Measurements from ENCODE around the gene NQO1. TPM values are rescaled to one million over a fixed set of nuclear protein-coding genes. Genes with fewer than 3 reads are reported as not detected.

Gene NQO1
- total RNA-seq, 3 donors from 2014 or later (not counting 1 experiment from before 2014, with no cell fraction given), result 4.0 to 4.8 (median 4.5) TPM

DNA sequence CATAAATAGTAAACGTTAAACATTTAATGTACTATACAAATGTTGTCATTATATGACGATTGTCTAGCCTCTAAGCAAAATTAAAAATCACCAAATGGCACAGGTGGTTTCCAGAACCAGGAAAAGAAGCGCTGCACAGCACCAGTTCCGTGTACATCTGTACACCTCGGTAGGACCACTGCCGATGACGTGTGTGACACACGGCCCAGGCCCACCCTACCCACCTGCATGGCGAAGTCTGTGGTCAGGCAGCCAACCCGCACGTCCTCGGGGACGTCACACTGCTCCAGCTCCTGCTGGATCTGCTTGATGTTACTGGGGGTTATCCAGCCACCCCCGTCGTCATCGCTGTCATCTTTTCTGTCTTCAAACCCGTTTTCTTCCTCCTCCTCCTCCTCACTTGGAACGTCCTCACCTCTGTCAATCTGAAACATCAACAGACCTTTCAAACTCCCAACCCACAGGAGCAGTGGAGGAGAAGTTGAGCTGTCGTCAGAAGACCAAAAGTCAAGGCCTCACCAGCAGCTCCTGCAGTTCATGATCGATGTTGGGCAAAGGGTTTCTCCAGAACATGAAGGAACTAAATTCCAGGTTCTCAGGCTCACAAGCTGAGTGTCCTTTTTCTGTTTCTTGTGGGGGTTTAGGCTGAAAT, 22.5 kb upstream of the NQO1 start:
- H3K4me3 ChIP-seq (ENCODE audit: low read length), result no peak overlapping the region
- H3K4me1 ChIP-seq (ENCODE audit: control insufficient read depth, insufficient read depth, low read length), result peaks cover 3% of the 10 kb centered on the region
- DNase-seq, result no peak
- H3K27ac ChIP-seq (ENCODE audit: low read length), result no peak overlapping the region
- peaks cover 9% of the 10 kb centered on the region for H3K36me3 Mint-ChIP-seq
- peaks cover 1 to 21% of the 10 kb centered on the region in 2 donors for H3K4me1 Mint-ChIP-seq
- H3K4me3 Mint-ChIP-seq, result no peak overlapping the region
- no peak for ATAC-seq
- 93% methylated on average over 16 of the region's 20 CpGs for WGBS (ENCODE audit: insufficient coverage)
- H3K9me3 Mint-ChIP-seq, result no peaks in the 10 kb centered on the region
- no peaks in the 10 kb centered on the region for H3K9me3 ChIP-seq (ENCODE audit: control insufficient read depth, insufficient read depth, low read length)
- peaks cover 65% of the 10 kb centered on the region for H3K36me3 ChIP-seq (ENCODE audit: control insufficient read depth, insufficient read depth, low read length)
- TF ChIP-seq, protein P1, sequence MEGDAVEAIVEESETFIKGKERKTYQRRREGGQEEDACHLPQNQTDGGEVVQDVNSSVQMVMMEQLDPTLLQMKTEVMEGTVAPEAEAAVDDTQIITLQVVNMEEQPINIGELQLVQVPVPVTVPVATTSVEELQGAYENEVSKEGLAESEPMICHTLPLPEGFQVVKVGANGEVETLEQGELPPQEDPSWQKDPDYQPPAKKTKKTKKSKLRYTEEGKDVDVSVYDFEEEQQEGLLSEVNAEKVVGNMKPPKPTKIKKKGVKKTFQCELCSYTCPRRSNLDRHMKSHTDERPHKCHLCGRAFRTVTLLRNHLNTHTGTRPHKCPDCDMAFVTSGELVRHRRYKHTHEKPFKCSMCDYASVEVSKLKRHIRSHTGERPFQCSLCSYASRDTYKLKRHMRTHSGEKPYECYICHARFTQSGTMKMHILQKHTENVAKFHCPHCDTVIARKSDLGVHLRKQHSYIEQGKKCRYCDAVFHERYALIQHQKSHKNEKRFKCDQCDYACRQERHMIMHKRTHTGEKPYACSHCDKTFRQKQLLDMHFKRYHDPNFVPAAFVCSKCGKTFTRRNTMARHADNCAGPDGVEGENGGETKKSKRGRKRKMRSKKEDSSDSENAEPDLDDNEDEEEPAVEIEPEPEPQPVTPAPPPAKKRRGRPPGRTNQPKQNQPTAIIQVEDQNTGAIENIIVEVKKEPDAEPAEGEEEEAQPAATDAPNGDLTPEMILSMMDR (IDR thresholded peaks at IDR 0.05), result no peak
- intact Hi-C loops (cut with micrococcal nuclease), result no loop called here
- no peaks in the 10 kb centered on the region for H3K27me3 Mint-ChIP-seq (ENCODE audit: low read depth in 2 of 2)
- no peak overlapping the region for H3K27ac Mint-ChIP-seq
- no peaks in the 10 kb centered on the region for H3K27me3 ChIP-seq (ENCODE audit: control insufficient read depth, insufficient read depth, low read length)

DNA sequence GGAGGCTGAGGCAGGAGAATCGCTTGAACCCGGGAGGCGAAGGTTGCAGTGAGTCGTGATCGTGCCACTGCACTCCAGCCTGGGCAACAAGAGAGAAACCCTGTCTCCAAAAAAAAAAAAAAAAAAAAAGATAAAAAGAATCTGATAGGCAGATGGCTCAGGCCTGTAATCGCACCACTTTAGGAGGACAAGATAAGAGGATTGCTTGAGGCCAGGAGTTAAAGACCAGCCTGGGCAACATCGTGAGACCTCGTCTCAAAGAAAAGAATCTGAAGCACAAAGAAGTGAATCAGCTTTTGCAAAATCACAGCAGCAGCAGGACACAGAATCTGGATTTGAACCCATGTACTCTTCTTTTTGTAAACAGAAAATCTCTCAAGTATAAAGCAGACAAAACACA, 20.8 kb upstream of the NQO1 start:
- Histone ChIP-seq H3K27me3 (ENCODE audit: control insufficient read depth, insufficient read depth, low read length) (no peaks in the 10 kb centered on the region), H3K4me3 (ENCODE audit: low read length) (no peak overlapping the region), H3K4me1 (ENCODE audit: control insufficient read depth, insufficient read depth, low read length) (no peaks in the 10 kb centered on the region), H3K9me3 (ENCODE audit: control insufficient read depth, insufficient read depth, low read length) (no peaks in the 10 kb centered on the region), H3K27ac (ENCODE audit: low read length) (no peak overlapping the region), H3K36me3 (ENCODE audit: control insufficient read depth, insufficient read depth, low read length) (peaks cover 80% of the 10 kb centered on the region)
- TF ChIP-seq, protein P1 (IDR thresholded peaks at IDR 0.05), result no peak
- H3K4me3 Mint-ChIP-seq, result no peak overlapping the region
- H3K27ac Mint-ChIP-seq, result no peak overlapping the region
- no peaks in the 10 kb centered on the region for H3K27me3 Mint-ChIP-seq (ENCODE audit: low read depth in 2 of 2)
- ATAC-seq, result no peak
- intact Hi-C loops (cut with micrococcal nuclease), result no loop called here
- WGBS (ENCODE audit: insufficient coverage), result 93% methylated on average over 8 of the region's 8 CpGs
- H3K4me1 Mint-ChIP-seq, result peaks cover 0 to 10% of the 10 kb centered on the region in 2 donors
- peaks cover 9% of the 10 kb centered on the region for H3K36me3 Mint-ChIP-seq
- no peaks in the 10 kb centered on the region for H3K9me3 Mint-ChIP-seq
- no peak for DNase-seq

DNA sequence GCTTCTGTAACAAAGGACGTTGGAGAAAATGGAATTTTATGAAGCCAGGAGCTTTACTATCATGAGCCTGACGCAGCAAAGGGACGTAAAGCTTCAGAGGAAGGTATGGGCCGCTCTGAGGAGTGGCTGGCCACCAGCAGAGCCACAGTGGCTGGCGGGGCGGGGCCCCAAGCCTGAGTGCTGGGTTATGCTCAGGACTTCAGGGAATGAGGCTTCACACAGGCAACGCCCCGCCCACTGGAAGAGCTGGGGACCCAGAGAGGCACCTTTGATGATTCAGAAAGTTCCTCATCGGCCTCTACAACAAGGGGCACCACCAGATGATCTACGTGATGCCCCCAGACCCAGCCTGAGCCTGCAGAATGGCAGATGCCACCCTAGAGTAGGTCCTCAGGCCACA, 19.6 kb upstream of the NQO1 start:
- 94% methylated on average over 10 of the region's 10 CpGs for WGBS (ENCODE audit: insufficient coverage)
- Histone ChIP-seq H3K27me3 (ENCODE audit: control insufficient read depth, insufficient read depth, low read length) (no peaks in the 10 kb centered on the region), H3K4me1 (ENCODE audit: control insufficient read depth, insufficient read depth, low read length) (no peaks in the 10 kb centered on the region), H3K36me3 (ENCODE audit: control insufficient read depth, insufficient read depth, low read length) (peaks cover 80% of the 10 kb centered on the region), H3K27ac (ENCODE audit: low read length) (no peak overlapping the region), H3K4me3 (ENCODE audit: low read length) (no peak overlapping the region), H3K9me3 (ENCODE audit: control insufficient read depth, insufficient read depth, low read length) (no peaks in the 10 kb centered on the region)
- H3K27me3 Mint-ChIP-seq (ENCODE audit: low read depth in 2 of 2), result no peaks in the 10 kb centered on the region
- H3K9me3 Mint-ChIP-seq, result no peaks in the 10 kb centered on the region
- TF ChIP-seq, protein P1 (IDR thresholded peaks at IDR 0.05), result no peak
- H3K36me3 Mint-ChIP-seq, result peaks cover 9% of the 10 kb centered on the region
- H3K27ac Mint-ChIP-seq, result no peak overlapping the region
- DNase-seq (no peak), ATAC-seq (no peak)
- intact Hi-C loops (cut with micrococcal nuclease), result no loop called here
- no peak overlapping the region for H3K4me3 Mint-ChIP-seq
- peaks cover 0 to 10% of the 10 kb centered on the region in 2 donors for H3K4me1 Mint-ChIP-seq

DNA sequence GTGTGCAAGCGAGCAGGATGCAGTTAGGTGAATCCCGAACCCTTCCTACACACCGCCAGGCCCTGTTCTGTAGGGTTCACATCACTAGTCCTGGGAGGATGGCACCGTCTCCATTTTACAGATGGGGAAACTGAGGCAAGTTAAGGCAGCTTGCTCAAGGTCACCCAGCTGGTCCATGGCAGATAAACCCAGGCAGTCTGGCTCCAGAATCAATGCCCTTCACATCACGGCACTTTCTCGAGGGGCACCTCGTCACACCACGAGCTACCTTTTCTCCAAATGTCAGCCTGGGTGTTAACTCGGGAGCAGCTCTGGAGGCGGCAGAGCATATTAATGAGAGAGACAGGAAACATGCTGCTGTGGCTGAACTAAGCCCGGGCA, 18.9 kb upstream of the NQO1 start:
- DNase-seq, result no peak

More for the DNA sequence above, 18.9 kb upstream of the NQO1 start:
- WGBS (ENCODE audit: insufficient coverage), result 94% methylated on average over 11 of the region's 11 CpGs
- Histone ChIP-seq H3K4me3 (ENCODE audit: low read length) (no peak overlapping the region), H3K27ac (ENCODE audit: low read length) (no peak overlapping the region), H3K4me1 (ENCODE audit: control insufficient read depth, insufficient read depth, low read length) (no peaks in the 10 kb centered on the region), H3K9me3 (ENCODE audit: control insufficient read depth, insufficient read depth, low read length) (no peaks in the 10 kb centered on the region), H3K36me3 (ENCODE audit: control insufficient read depth, insufficient read depth, low read length) (peaks cover 79% of the 10 kb centered on the region), H3K27me3 (ENCODE audit: control insufficient read depth, insufficient read depth, low read length) (no peaks in the 10 kb centered on the region)
- intact Hi-C loops (cut with micrococcal nuclease), result no loop called here
- no peak for ATAC-seq
- no peaks in the 10 kb centered on the region for H3K27me3 Mint-ChIP-seq (ENCODE audit: low read depth in 2 of 2)
- H3K4me3 Mint-ChIP-seq, result no peak overlapping the region
- H3K9me3 Mint-ChIP-seq, result no peaks in the 10 kb centered on the region
- H3K4me1 Mint-ChIP-seq, result peaks cover 0 to 10% of the 10 kb centered on the region in 2 donors
- TF ChIP-seq, protein P1 (IDR thresholded peaks at IDR 0.05), result no peak
- peaks cover 9% of the 10 kb centered on the region for H3K36me3 Mint-ChIP-seq
- no peak overlapping the region for H3K27ac Mint-ChIP-seq

All from natural killer cell (primary cell).